ENCODE data around the gene PLPPR3. TPM values are rescaled to one million over a fixed set of nuclear protein-coding genes. Genes with fewer than 3 reads are reported as not detected.
A peak's percentile ranks its signal among the peaks of the same experiment; 100 is the strongest.
"Not testable (repeated sequence)": the region's sequence is repeated elsewhere in the genome, so short reads cannot be mapped to it uniquely, and the experiment has no call there.

PLPPR3 gene
- total RNA-seq, 1 donor from 2014 or later, result 5.4 TPM

- peaks cover 15% of the 10 kb centered on the region for H3K27me3 Mint-ChIP-seq (ENCODE audit: low read depth)
- peaks cover 1% of the 10 kb centered on the region for H3K36me3 Mint-ChIP-seq (ENCODE audit: low read depth)
- H3K9me3 Mint-ChIP-seq (ENCODE audit: low read depth), result no peaks in the 10 kb centered on the region
- peaks cover 15% of the 10 kb centered on the region for H3K4me1 Mint-ChIP-seq (ENCODE audit: low read depth)
- DNase-seq (ENCODE audit: low spot score), result no peak
- H3K4me3 Mint-ChIP-seq (ENCODE audit: unreplicated experiment), result no peak overlapping the region
- no peak for TF ChIP-seq CTCF (IDR thresholded peaks at IDR 0.05)
- H3K27ac Mint-ChIP-seq (ENCODE audit: unreplicated experiment), result no peak overlapping the region
Measured at GRCh38 chr19:845707-846521, 24.2 kb upstream of the PLPPR3 start.

- Mint-ChIP-seq H3K4me3 (ENCODE audit: unreplicated experiment) (peak overlapping the region; percentile 38), H3K4me1 (ENCODE audit: low read depth) (peaks cover 7% of the 10 kb centered on the region), H3K27me3 (ENCODE audit: low read depth) (peaks cover 15% of the 10 kb centered on the region), H3K27ac (ENCODE audit: unreplicated experiment) (no peak overlapping the region), H3K9me3 (ENCODE audit: low read depth) (no peaks in the 10 kb centered on the region), H3K36me3 (ENCODE audit: low read depth) (peaks cover 1% of the 10 kb centered on the region)
- DNase-seq (ENCODE audit: low spot score), result no peak
- TF ChIP-seq CTCF (IDR thresholded peaks at IDR 0.05), result no peak
Measured at GRCh38 chr19:844546-844971, 22.8 kb upstream of the PLPPR3 start.

- Mint-ChIP-seq H3K27ac (ENCODE audit: unreplicated experiment) (no peak overlapping the region), H3K4me3 (ENCODE audit: unreplicated experiment) (no peak overlapping the region), H3K27me3 (ENCODE audit: low read depth) (peaks cover 15% of the 10 kb centered on the region)
Measured at GRCh38 chr19:843836-844545, 22.2 kb upstream of the PLPPR3 start.

GRCh38 chr19:843180-843835 lies 21.6 kb upstream of the PLPPR3 start:
- Mint-ChIP-seq H3K36me3 (ENCODE audit: low read depth) (peaks cover 1% of the 10 kb centered on the region), H3K27me3 (ENCODE audit: low read depth) (peaks cover 15% of the 10 kb centered on the region), H3K9me3 (ENCODE audit: low read depth) (no peaks in the 10 kb centered on the region), H3K4me3 (ENCODE audit: unreplicated experiment) (peak overlapping the region; percentile 9), H3K27ac (ENCODE audit: unreplicated experiment) (no peak overlapping the region), H3K4me1 (ENCODE audit: low read depth) (peaks cover 7% of the 10 kb centered on the region)
- DNase-seq (ENCODE audit: low spot score), result no peak
- no peak for TF ChIP-seq CTCF (IDR thresholded peaks at IDR 0.05)

More at GRCh38 chr19:843836-844545, 22.2 kb upstream of the PLPPR3 start:
- Mint-ChIP-seq H3K9me3 (ENCODE audit: low read depth) (no peaks in the 10 kb centered on the region), H3K36me3 (ENCODE audit: low read depth) (peaks cover 1% of the 10 kb centered on the region), H3K4me1 (ENCODE audit: low read depth) (peaks cover 7% of the 10 kb centered on the region)
- TF ChIP-seq CTCF (IDR thresholded peaks at IDR 0.05), result no peak
- no peak for DNase-seq (ENCODE audit: low spot score)

- H3K9me3 Mint-ChIP-seq (ENCODE audit: low read depth); H3K4me3 Mint-ChIP-seq (ENCODE audit: unreplicated experiment); H3K27ac Mint-ChIP-seq (ENCODE audit: unreplicated experiment); DNase-seq (ENCODE audit: low spot score); H3K4me1 Mint-ChIP-seq (ENCODE audit: low read depth); H3K36me3 Mint-ChIP-seq (ENCODE audit: low read depth): not testable (repeated sequence)
- peaks cover 15% of the 10 kb centered on the region for H3K27me3 Mint-ChIP-seq (ENCODE audit: low read depth)
Measured at GRCh38 chr19:842802-843179, 21.0 kb upstream of the PLPPR3 start.

Data from chondrocyte (in vitro differentiated cells).